Measurements from ENCODE around the gene TPO. TPM values are rescaled to one million over a fixed set of nuclear protein-coding genes. Genes with fewer than 3 reads are reported as not detected.

TPO gene
- total RNA-seq, 1 experiment from 2014 or later = not detected

- TF ChIP-seq ZNF281 (CRISPR knock-in tag; IDR thresholded peaks at IDR 0.05) = no peak
- TF ChIP-seq RORB (CRISPR knock-in tag; IDR thresholded peaks at IDR 0.05) = no peak
- TF ChIP-seq ATF1 (CRISPR knock-in tag; IDR thresholded peaks at IDR 0.05) = no peak
- no peak for TF ChIP-seq TCF7 (CRISPR knock-in tag; IDR thresholded peaks at IDR 0.05; ENCODE audit: low read depth)
Measured at GRCh38 chr2:1521878-1522830, 108.9 kb downstream of the TPO start (continued).

- H3K27ac Mint-ChIP-seq = no peak overlapping the region
- H3K9me3 Mint-ChIP-seq = no peaks in the 10 kb centered on the region
- no peaks in the 10 kb centered on the region for H3K36me3 Mint-ChIP-seq
- CTCF ChIA-PET = no interaction called here
- H3K27me3 Mint-ChIP-seq (ENCODE audit: low read depth) = no peaks in the 10 kb centered on the region; the same call in none of the 2 replicates
- POLR2A ChIA-PET = no interaction called here
- H3K4me1 Mint-ChIP-seq = no peaks in the 10 kb centered on the region
- no peak overlapping the region for H3K4me3 Mint-ChIP-seq
- DNase-seq (ENCODE audit: low spot score) (no peak), ATAC-seq (no peak)
- TF ChIP-seq ATF6 (CRISPR knock-in tag; IDR thresholded peaks at IDR 0.05) = no peak
- no peak for TF ChIP-seq JUN (CRISPR knock-in tag; IDR thresholded peaks at IDR 0.05)
- no peak for TF ChIP-seq PRDM15 (CRISPR knock-in tag; IDR thresholded peaks at IDR 0.05)
- no peak for TF ChIP-seq ZNF423 (CRISPR knock-in tag; IDR thresholded peaks at IDR 0.05)
- no peak for TF ChIP-seq ZNF138 (CRISPR knock-in tag; conservative IDR thresholded peaks at IDR 0.05)
- no peak for TF ChIP-seq MYBL2 (CRISPR knock-in tag; IDR thresholded peaks at IDR 0.05)
- TF ChIP-seq SOX15 (CRISPR knock-in tag; IDR thresholded peaks at IDR 0.05) = no peak
- TF ChIP-seq ZMAT4 (CRISPR knock-in tag; IDR thresholded peaks at IDR 0.05) = no peak
- TF ChIP-seq STAT6 (CRISPR knock-in tag; conservative IDR thresholded peaks at IDR 0.05; ENCODE audit: low read depth) = no peak
- no peak for TF ChIP-seq ZNF219 (CRISPR knock-in tag; IDR thresholded peaks at IDR 0.05; ENCODE audit: borderline replicate concordance)
- no peak for TF ChIP-seq ETV6 (CRISPR knock-in tag; IDR thresholded peaks at IDR 0.05)
- TF ChIP-seq NR1H2 (CRISPR knock-in tag; IDR thresholded peaks at IDR 0.05) = no peak
- no peak for TF ChIP-seq ZNF232 (CRISPR knock-in tag; IDR thresholded peaks at IDR 0.05)
- no peak for TF ChIP-seq CBFB (CRISPR knock-in tag; IDR thresholded peaks at IDR 0.05; ENCODE audit: low read depth)
Measured at GRCh38 chr2:1527153-1527992, 114.1 kb downstream of the TPO start.
